ENCODE measurements around the gene WDR47. TPM values are rescaled to one million over a fixed set of nuclear protein-coding genes. Genes with fewer than 3 reads are reported as not detected.
"Not testable (repeated sequence)": the region's sequence is repeated elsewhere in the genome, so short reads cannot be mapped to it uniquely, and the experiment has no call there.

The WDR47 gene
- total and polyA plus RNA-seq, 2 experiments from 2014 or later = 15.5 to 17.9 TPM

DNA sequence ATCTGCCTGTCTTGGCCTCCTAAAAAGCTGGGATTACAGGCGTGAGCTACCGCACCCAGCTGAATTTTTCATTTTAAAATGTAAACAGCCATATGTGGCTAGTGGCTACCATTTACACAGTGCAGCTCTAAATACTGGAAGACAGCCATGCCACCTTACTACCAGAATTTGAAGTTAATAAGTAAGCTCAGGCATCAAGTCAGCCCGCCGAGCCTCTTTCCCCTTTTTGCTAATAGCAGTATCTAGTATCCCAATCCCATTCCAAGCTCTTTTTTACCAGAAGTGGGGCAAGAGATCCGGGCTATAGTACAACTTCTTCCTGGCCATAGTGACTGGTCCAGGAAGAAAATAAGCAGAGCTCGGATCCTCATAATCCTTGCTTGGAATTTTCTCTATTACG is 18.8 kb upstream of the WDR47 start:
- Histone ChIP-seq H3K9ac (no peak overlapping the region), H3K36me3 (ENCODE audit: low read depth) (peaks cover 33% of the 10 kb centered on the region), H3K4me3 (no peak overlapping the region), H3K9me3 (ENCODE audit: low read depth) (no peaks in the 10 kb centered on the region), H2AFZ (no peak overlapping the region), H3K4me1 (ENCODE audit: insufficient read depth) (peaks cover 5% of the 10 kb centered on the region; the same call in 1 of the 2 replicates), H3K4me2 (ENCODE audit: unreplicated experiment) (no peak overlapping the region), H4K20me1 (ENCODE audit: insufficient read depth) (no peaks in the 10 kb centered on the region), H3K79me2 (ENCODE audit: insufficient read depth) (peaks cover 30% of the 10 kb centered on the region), H3F3A (ENCODE audit: insufficient read depth) (peaks cover 17% of the 10 kb centered on the region; the same call in 1 of the 2 replicates), H3K9me2 (ENCODE audit: insufficient read depth) (no peaks in the 10 kb centered on the region), H3K27ac (no peak overlapping the region), H3K27me3 (replicated peaks; ENCODE audit: insufficient read depth) (no peaks in the 10 kb centered on the region)
- TF ChIP-seq EZH2 (IDR thresholded peaks at IDR 0.05; ENCODE audit: insufficient read depth, poor library complexity, severe bottlenecking) = no peak
- TF ChIP-seq EZH2phosphoT487 (IDR thresholded peaks at IDR 0.05; ENCODE audit: insufficient read depth, low read depth) = no peak
- DNase-seq = no peak
- 65 to 73% methylated on average over 7 of the region's 7 CpGs for WGBS, 2 experiments (ENCODE audit: low coverage in 1 of 2, low lambda C conversion rate in 2 of 2, missing lambda C conversion rate in 2 of 2)
- in situ Hi-C loops (cut with MboI) = no loop called here

DNA sequence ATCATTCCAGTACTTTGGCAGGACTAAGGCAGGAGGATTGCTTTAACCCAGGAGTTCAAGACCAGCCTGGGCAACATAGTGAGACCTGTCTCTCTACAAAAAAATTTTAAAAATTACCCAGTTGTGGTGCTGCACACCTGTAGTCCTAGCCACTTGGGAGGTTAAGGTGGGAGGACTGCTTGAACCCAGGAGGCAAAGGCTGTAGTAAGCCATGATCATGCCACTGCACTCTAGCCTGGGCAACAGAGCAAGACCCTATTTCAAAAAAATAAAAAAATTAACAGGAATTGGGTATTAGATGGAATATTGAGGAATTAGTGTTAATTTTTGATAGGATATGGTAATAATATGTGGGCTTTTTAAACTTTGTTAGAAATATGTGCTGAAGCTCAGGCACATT is 17.1 kb upstream of the WDR47 start:
- peaks cover 14% of the 10 kb centered on the region; the same call in 1 of the 2 replicates for H3F3A ChIP-seq (ENCODE audit: insufficient read depth)
- H3K27ac ChIP-seq = no peak overlapping the region
- no peaks in the 10 kb centered on the region for H3K9me3 ChIP-seq (ENCODE audit: low read depth)
- no peak overlapping the region for H2AFZ ChIP-seq
- no peak overlapping the region for H3K9ac ChIP-seq
- TF ChIP-seq EZH2 (IDR thresholded peaks at IDR 0.05; ENCODE audit: insufficient read depth, poor library complexity, severe bottlenecking) (no peak), EZH2phosphoT487 (IDR thresholded peaks at IDR 0.05; ENCODE audit: insufficient read depth, low read depth) (no peak)
- DNase-seq = no peak
- in situ Hi-C loops (cut with MboI) = no loop called here
- peaks cover 5% of the 10 kb centered on the region; the same call in 1 of the 2 replicates for H3K4me1 ChIP-seq (ENCODE audit: insufficient read depth)
- H3K36me3 ChIP-seq (ENCODE audit: low read depth) = peaks cover 16% of the 10 kb centered on the region
- H3K79me2 ChIP-seq (ENCODE audit: insufficient read depth) = peaks cover 13% of the 10 kb centered on the region
- H3K4me3 ChIP-seq = no peak overlapping the region
- H3K9me2 ChIP-seq (ENCODE audit: insufficient read depth) = no peaks in the 10 kb centered on the region
- H3K27me3 ChIP-seq (replicated peaks; ENCODE audit: insufficient read depth) = no peaks in the 10 kb centered on the region
- no peak overlapping the region for H3K4me2 ChIP-seq (ENCODE audit: unreplicated experiment)
- H4K20me1 ChIP-seq (ENCODE audit: insufficient read depth) = no peaks in the 10 kb centered on the region

DNA sequence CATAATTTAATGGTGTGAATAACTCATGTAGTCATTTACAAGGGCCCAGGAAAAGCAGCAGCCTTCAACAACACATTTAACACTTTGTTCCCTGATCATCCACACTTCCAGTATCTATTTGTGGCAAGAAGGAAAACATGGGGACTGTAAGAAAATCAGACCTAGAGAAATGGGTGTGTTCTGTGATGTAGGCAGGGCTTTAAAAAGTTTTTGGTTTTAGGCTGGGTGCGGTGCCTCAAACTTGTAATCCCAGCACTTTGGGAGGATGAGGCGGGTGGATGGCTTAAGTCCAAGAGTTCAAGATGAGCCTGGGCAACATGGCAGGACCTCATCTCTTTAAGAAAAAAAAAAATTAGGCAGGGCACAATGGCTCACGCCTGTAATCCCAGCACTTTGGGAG is 14.2 kb upstream of the WDR47 start:
- Histone ChIP-seq H3K9me3 (ENCODE audit: low read depth) (no peaks in the 10 kb centered on the region), H3K27me3 (replicated peaks; ENCODE audit: insufficient read depth) (no peaks in the 10 kb centered on the region), H3K27ac (no peak overlapping the region), H3F3A (ENCODE audit: insufficient read depth) (no peaks in the 10 kb centered on the region), H4K20me1 (ENCODE audit: insufficient read depth) (no peaks in the 10 kb centered on the region), H2AFZ (no peak overlapping the region), H3K9me2 (ENCODE audit: insufficient read depth) (no peaks in the 10 kb centered on the region), H3K4me2 (ENCODE audit: unreplicated experiment) (no peak overlapping the region), H3K36me3 (ENCODE audit: low read depth) (no peaks in the 10 kb centered on the region), H3K9ac (no peak overlapping the region), H3K4me3 (no peak overlapping the region), H3K4me1 (ENCODE audit: insufficient read depth) (peaks cover 5% of the 10 kb centered on the region; the same call in 1 of the 2 replicates), H3K79me2 (ENCODE audit: insufficient read depth) (no peaks in the 10 kb centered on the region)
- in situ Hi-C loops (cut with MboI) = no loop called here
- WGBS, 2 experiments (ENCODE audit: low coverage in 1 of 2, low lambda C conversion rate in 2 of 2, missing lambda C conversion rate in 2 of 2) = 83 to 87% methylated on average over 3 of the region's 3 CpGs
- TF ChIP-seq EZH2 (IDR thresholded peaks at IDR 0.05; ENCODE audit: insufficient read depth, poor library complexity, severe bottlenecking) (no peak), EZH2phosphoT487 (IDR thresholded peaks at IDR 0.05; ENCODE audit: insufficient read depth, low read depth) (no peak)
- no peak for DNase-seq

DNA sequence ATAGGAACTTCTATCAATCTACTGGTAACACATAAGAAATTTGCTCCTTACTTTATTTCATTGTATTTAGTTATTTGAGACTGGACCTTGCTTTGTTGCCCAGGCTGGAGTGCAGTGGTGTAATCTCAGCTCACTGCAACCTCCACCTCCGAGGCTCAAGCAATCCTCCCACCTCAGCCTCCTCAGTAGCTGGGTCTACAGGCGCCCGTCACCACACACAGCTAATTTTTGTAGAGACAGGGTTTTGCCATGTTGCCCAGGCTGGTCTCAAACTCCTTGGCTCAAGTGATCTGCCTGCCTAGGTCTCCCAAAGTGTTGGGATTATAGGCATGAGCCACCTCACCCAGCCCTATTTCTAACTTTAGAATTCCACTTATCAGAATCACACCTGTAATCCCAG is 10.2 kb upstream of the WDR47 start:
- H3K79me2 ChIP-seq (ENCODE audit: insufficient read depth); H3F3A ChIP-seq (ENCODE audit: insufficient read depth); H3K36me3 ChIP-seq (ENCODE audit: low read depth); H3K4me2 ChIP-seq (ENCODE audit: unreplicated experiment); in situ Hi-C loops (cut with MboI); H2AFZ ChIP-seq; H3K27me3 ChIP-seq (replicated peaks; ENCODE audit: insufficient read depth); H3K9ac ChIP-seq; H3K4me1 ChIP-seq (ENCODE audit: insufficient read depth); H4K20me1 ChIP-seq (ENCODE audit: insufficient read depth); H3K9me2 ChIP-seq (ENCODE audit: insufficient read depth); H3K9me3 ChIP-seq (ENCODE audit: low read depth); DNase-seq; H3K4me3 ChIP-seq; H3K27ac ChIP-seq: not testable (repeated sequence)
- WGBS, 2 experiments (ENCODE audit: low coverage in 1 of 2, low lambda C conversion rate in 2 of 2, missing lambda C conversion rate in 2 of 2) = 81 to 85% methylated on average over 3 of the region's 3 CpGs

DNA sequence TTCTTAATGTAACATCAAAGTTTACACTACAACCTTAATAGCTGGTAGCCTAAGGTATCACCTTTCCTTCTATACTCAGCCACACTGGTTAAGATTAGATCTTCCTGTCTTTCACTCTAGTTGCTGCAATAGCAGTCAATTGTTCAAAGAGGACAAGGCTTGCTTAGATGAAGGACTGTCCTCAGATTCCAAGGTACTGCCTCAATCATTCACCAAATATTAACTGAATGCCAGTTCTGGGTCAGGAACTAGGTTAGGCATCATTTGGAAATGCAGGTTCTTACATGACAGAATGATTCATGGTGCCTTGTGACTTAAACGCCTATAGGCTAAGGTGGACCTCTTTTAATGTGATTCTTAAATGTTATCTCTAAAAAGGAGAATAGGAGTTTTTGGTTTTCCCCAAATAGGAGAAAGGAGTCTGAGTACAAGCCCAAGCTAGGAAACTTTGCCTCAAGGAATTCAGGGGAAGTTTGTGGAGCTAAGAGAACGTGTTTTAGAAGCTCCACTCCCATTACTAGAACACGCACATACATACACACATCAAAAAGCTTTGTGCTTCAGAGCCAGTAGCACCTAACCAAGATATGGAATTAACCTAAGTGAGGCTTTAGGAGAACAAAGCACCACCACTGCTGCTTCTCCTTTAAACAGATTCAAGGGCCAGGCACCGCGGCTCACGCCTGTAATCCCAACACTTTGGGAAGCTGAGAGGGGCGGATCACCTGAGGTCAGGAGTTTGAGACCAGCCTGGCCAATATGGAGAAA is 8.5 kb upstream of the WDR47 start:
- H2AFZ ChIP-seq = no peak overlapping the region
- in situ Hi-C loops (cut with MboI) = no loop called here

More for the DNA sequence above, 8.5 kb upstream of the WDR47 start:
- H3K4me2 ChIP-seq (ENCODE audit: unreplicated experiment) = no peak overlapping the region
- no peak overlapping the region for H3K9ac ChIP-seq
- no peaks in the 10 kb centered on the region for H3K4me1 ChIP-seq (ENCODE audit: insufficient read depth)
- no peak overlapping the region for H3K27ac ChIP-seq
- H3K4me3 ChIP-seq = no peak overlapping the region
- DNase-seq = no peak
- no peaks in the 10 kb centered on the region for H3F3A ChIP-seq (ENCODE audit: insufficient read depth)
- H4K20me1 ChIP-seq (ENCODE audit: insufficient read depth) = no peaks in the 10 kb centered on the region
- no peaks in the 10 kb centered on the region for H3K36me3 ChIP-seq (ENCODE audit: low read depth)
- no peaks in the 10 kb centered on the region for H3K9me3 ChIP-seq (ENCODE audit: low read depth)
- no peaks in the 10 kb centered on the region for H3K79me2 ChIP-seq (ENCODE audit: insufficient read depth)
- TF ChIP-seq EZH2 (IDR thresholded peaks at IDR 0.05; ENCODE audit: insufficient read depth, poor library complexity, severe bottlenecking) (no peak), EZH2phosphoT487 (IDR thresholded peaks at IDR 0.05; ENCODE audit: insufficient read depth, low read depth) (no peak)
- H3K27me3 ChIP-seq (replicated peaks; ENCODE audit: insufficient read depth) = no peaks in the 10 kb centered on the region
- no peaks in the 10 kb centered on the region for H3K9me2 ChIP-seq (ENCODE audit: insufficient read depth)
- 90 to 92% methylated on average over 7 of the region's 7 CpGs for WGBS, 2 experiments (ENCODE audit: low coverage in 1 of 2, low lambda C conversion rate in 2 of 2, missing lambda C conversion rate in 2 of 2)

All from GM23248 (cell line).